ENCODE results near the gene COQ9.
"Not testable (repeated sequence)": the region's sequence is repeated elsewhere in the genome, so short reads cannot be mapped to it uniquely, and the experiment has no call there.

COQ9 gene

GRCh38 chr16:57447186-57447962, at the start of gene COQ9, which contains the start of gene CIAPIN1:
COQ9 (plus strand) TSS chr16:57447479; CDS start chr16:57447506, 27 bp downstream.
CIAPIN1 (minus strand) TSS chr16:57447385; CDS start chr16:57440928, 6,457 bp downstream.
- no peaks in the 10 kb centered on the region for H3K27me3 ChIP-seq (ENCODE audit: insufficient read depth, insufficient read length)
- DNase-seq (ENCODE audit: low read depth, low spot score), result peak; percentile 90
- peak within 1 kb of the TSS; percentile 98 for H3K9ac ChIP-seq (ENCODE audit: insufficient read length, low read depth)
- peaks cover 48% of the 10 kb centered on the region for H3K36me3 ChIP-seq (ENCODE audit: insufficient read depth, insufficient read length, low read length)
- peak within 1 kb of the TSS; percentile 97 for H3K4me3 ChIP-seq (ENCODE audit: insufficient read length, low read depth)
- no peaks in the 10 kb centered on the region for H3K4me1 ChIP-seq (ENCODE audit: insufficient read depth, insufficient read length)
- no peak for TF ChIP-seq ZNF274 (IDR thresholded peaks at IDR 0.05; ENCODE audit: low read depth, low read length)
- no peak for TF ChIP-seq SUZ12 (IDR thresholded peaks at IDR 0.05; ENCODE audit: extremely low read depth, insufficient read depth, insufficient read length)
- TF ChIP-seq YY1 (IDR thresholded peaks at IDR 0.05; ENCODE audit: insufficient read depth, insufficient read length), result peak; percentile 94
- no peaks in the 10 kb centered on the region for H3K9me3 ChIP-seq (ENCODE audit: insufficient read depth, low read length)

- H3K36me3 ChIP-seq (ENCODE audit: insufficient read depth, insufficient read length, low read length); H3K27me3 ChIP-seq (ENCODE audit: insufficient read depth, insufficient read length); H3K4me3 ChIP-seq (ENCODE audit: insufficient read length, low read depth); H3K9me3 ChIP-seq (ENCODE audit: insufficient read depth, low read length); DNase-seq (ENCODE audit: low read depth, low spot score); H3K4me1 ChIP-seq (ENCODE audit: insufficient read depth, insufficient read length); H3K9ac ChIP-seq (ENCODE audit: insufficient read length, low read depth): not testable (repeated sequence)
Measured at GRCh38 chr16:57397493-57397892, 49.8 kb upstream of the COQ9 start.

- Histone ChIP-seq H3K9ac (ENCODE audit: insufficient read length, low read depth) (no peak overlapping the region), H3K36me3 (ENCODE audit: insufficient read depth, insufficient read length, low read length) (no peaks in the 10 kb centered on the region), H3K27me3 (ENCODE audit: insufficient read depth, insufficient read length) (no peaks in the 10 kb centered on the region), H3K4me1 (ENCODE audit: insufficient read depth, insufficient read length) (no peaks in the 10 kb centered on the region), H3K9me3 (ENCODE audit: insufficient read depth, low read length) (no peaks in the 10 kb centered on the region), H3K4me3 (ENCODE audit: insufficient read length, low read depth) (no peak overlapping the region)
- no peak for DNase-seq (ENCODE audit: low read depth, low spot score)
- no peak for TF ChIP-seq SUZ12 (IDR thresholded peaks at IDR 0.05; ENCODE audit: extremely low read depth, insufficient read depth, insufficient read length)
- no peak for TF ChIP-seq YY1 (IDR thresholded peaks at IDR 0.05; ENCODE audit: insufficient read depth, insufficient read length)
- no peak for TF ChIP-seq ZNF274 (IDR thresholded peaks at IDR 0.05; ENCODE audit: low read depth, low read length)
Measured at GRCh38 chr16:57401943-57402640, 45.2 kb upstream of the COQ9 start.

- Histone ChIP-seq H3K9ac (ENCODE audit: insufficient read length, low read depth) (peak within 1 kb of the TSS; percentile 37), H3K27me3 (ENCODE audit: insufficient read depth, insufficient read length) (no peaks in the 10 kb centered on the region), H3K4me3 (ENCODE audit: insufficient read length, low read depth) (no peak within 1 kb of the TSS), H3K9me3 (ENCODE audit: insufficient read depth, low read length) (no peaks in the 10 kb centered on the region), H3K36me3 (ENCODE audit: insufficient read depth, insufficient read length, low read length) (no peaks in the 10 kb centered on the region), H3K4me1 (ENCODE audit: insufficient read depth, insufficient read length) (no peaks in the 10 kb centered on the region)
- TF ChIP-seq YY1 (IDR thresholded peaks at IDR 0.05; ENCODE audit: insufficient read depth, insufficient read length), result no peak
- TF ChIP-seq SUZ12 (IDR thresholded peaks at IDR 0.05; ENCODE audit: extremely low read depth, insufficient read depth, insufficient read length), result no peak
- no peak for TF ChIP-seq ZNF274 (IDR thresholded peaks at IDR 0.05; ENCODE audit: low read depth, low read length)
- no peak for DNase-seq (ENCODE audit: low read depth, low spot score)
Measured at GRCh38 chr16:57403965-57404817, 43.1 kb upstream of the COQ9 start, which contains the start of gene CCL17. CCL17 (plus strand) TSS chr16:57404767; CDS start chr16:57413933, 9,166 bp downstream.

- no peak for DNase-seq (ENCODE audit: low read depth, low spot score)
- no peaks in the 10 kb centered on the region for H3K9me3 ChIP-seq (ENCODE audit: insufficient read depth, low read length)
- H3K4me1 ChIP-seq (ENCODE audit: insufficient read depth, insufficient read length), result peaks cover 6% of the 10 kb centered on the region
- H3K9ac ChIP-seq (ENCODE audit: insufficient read length, low read depth), result peak overlapping the region; percentile 37
- H3K36me3 ChIP-seq (ENCODE audit: insufficient read depth, insufficient read length, low read length), result no peaks in the 10 kb centered on the region
- H3K4me3 ChIP-seq (ENCODE audit: insufficient read length, low read depth), result no peak overlapping the region
- peaks cover 2% of the 10 kb centered on the region for H3K27me3 ChIP-seq (ENCODE audit: insufficient read depth, insufficient read length)
- TF ChIP-seq ZNF274 (IDR thresholded peaks at IDR 0.05; ENCODE audit: low read depth, low read length) (no peak), SUZ12 (IDR thresholded peaks at IDR 0.05; ENCODE audit: extremely low read depth, insufficient read depth, insufficient read length) (no peak), YY1 (IDR thresholded peaks at IDR 0.05; ENCODE audit: insufficient read depth, insufficient read length) (no peak)
Measured at GRCh38 chr16:57405097-57405496, 42.2 kb upstream of the COQ9 start.

- Histone ChIP-seq H3K27me3 (ENCODE audit: insufficient read depth, insufficient read length) (peaks cover 2% of the 10 kb centered on the region), H3K9ac (ENCODE audit: insufficient read length, low read depth) (no peak overlapping the region), H3K4me1 (ENCODE audit: insufficient read depth, insufficient read length) (peaks cover 17% of the 10 kb centered on the region), H3K36me3 (ENCODE audit: insufficient read depth, insufficient read length, low read length) (no peaks in the 10 kb centered on the region), H3K9me3 (ENCODE audit: insufficient read depth, low read length) (no peaks in the 10 kb centered on the region), H3K4me3 (ENCODE audit: insufficient read length, low read depth) (no peak overlapping the region)
- DNase-seq (ENCODE audit: low read depth, low spot score), result no peak
- no peak for TF ChIP-seq YY1 (IDR thresholded peaks at IDR 0.05; ENCODE audit: insufficient read depth, insufficient read length)
- TF ChIP-seq SUZ12 (IDR thresholded peaks at IDR 0.05; ENCODE audit: extremely low read depth, insufficient read depth, insufficient read length), result no peak
- no peak for TF ChIP-seq ZNF274 (IDR thresholded peaks at IDR 0.05; ENCODE audit: low read depth, low read length)
Measured at GRCh38 chr16:57406881-57407280, 40.4 kb upstream of the COQ9 start.

Measured in NT2/D1 (cell line).